Lower lobe of right lung (tissue), 2 donors: ENCODE results near the gene CTNND2. TPM values are rescaled to one million over a fixed set of nuclear protein-coding genes. Genes with fewer than 3 reads are reported as not detected.
A peak's percentile ranks its signal among the peaks of the same experiment; 100 is the strongest.
"Not testable (repeated sequence)": the region's sequence is repeated elsewhere in the genome, so short reads cannot be mapped to it uniquely, and the experiment has no call there.

Experiments used
- ATAC-seq, 2 donors: fragments of 200-7000 bp; cut with Tn5 transposase; one replicate each; pipeline ENCODE4 v1.9.1; 2020 to 2022; ENCODE audit warnings: mild to moderate bottlenecking in 2 of 2, moderate library complexity in 2 of 2
- DNase-seq: peaks from one replicate; pipeline ENCODE4 v3.0.0-alpha.2; 2020
- H3K27ac ChIP-seq: fragments of 200-600 bp; one replicate; pipeline ENCODE4 v1.8.0; 2022
- H3K27me3 ChIP-seq: fragments of 200-600 bp; one replicate; pipeline ENCODE4 v1.8.0; 2022; ENCODE audit warnings: low read depth
- H3K36me3 ChIP-seq: fragments of 200-600 bp; one replicate; pipeline ENCODE4 v1.8.0; 2022; ENCODE audit warnings: mild to moderate bottlenecking
- H3K4me1 ChIP-seq: fragments of 200-600 bp; one replicate; pipeline ENCODE4 v1.8.0; 2022
- H3K4me3 ChIP-seq: fragments of 200-600 bp; one replicate; pipeline ENCODE4 v1.8.0; 2022; ENCODE audit warnings: mild to moderate bottlenecking
- H3K9me3 ChIP-seq: fragments of 200-600 bp; one replicate; pipeline ENCODE4 v1.8.0; 2022
- intact Hi-C: fragments of 100-400 bp; cut with DNase I; formaldehyde crosslinking; loops from one replicate; pipeline ENCODE4 v1.11.0; 2022
- total RNA-seq: library from RNA; stranded (reverse); fragmentation: NEBNext Ultra II Directional; extraction: Animal tissue kit (Norgen Biotek cat#: 25700); gene quantifications from one replicate; pipeline ENCODE4 v1.2.1, GENCODE V29; 2021
- TF ChIP-seq, protein P1 (sequence below): fragments of 200-600 bp; IDR thresholded peaks from one replicate; pipeline ENCODE4 v1.8.0; 2022; ENCODE audit warnings: antibody characterized with exemption, mild to moderate bottlenecking
- donor health status: DM: no; HTN: yes; CAD: no; lungs with severe emphysema.

The CTNND2 gene
- total RNA-seq, 1 donor from 2014 or later = 6.0 TPM

- Histone ChIP-seq H3K36me3 (no peaks in the 10 kb centered on the region), H3K27me3 (no peaks in the 10 kb centered on the region), H3K27ac (no peak overlapping the region), H3K9me3 (no peaks in the 10 kb centered on the region), H3K4me1 (no peaks in the 10 kb centered on the region), H3K4me3 (no peak overlapping the region)
- intact Hi-C loops = no loop called here
- TF ChIP-seq, protein P1, sequence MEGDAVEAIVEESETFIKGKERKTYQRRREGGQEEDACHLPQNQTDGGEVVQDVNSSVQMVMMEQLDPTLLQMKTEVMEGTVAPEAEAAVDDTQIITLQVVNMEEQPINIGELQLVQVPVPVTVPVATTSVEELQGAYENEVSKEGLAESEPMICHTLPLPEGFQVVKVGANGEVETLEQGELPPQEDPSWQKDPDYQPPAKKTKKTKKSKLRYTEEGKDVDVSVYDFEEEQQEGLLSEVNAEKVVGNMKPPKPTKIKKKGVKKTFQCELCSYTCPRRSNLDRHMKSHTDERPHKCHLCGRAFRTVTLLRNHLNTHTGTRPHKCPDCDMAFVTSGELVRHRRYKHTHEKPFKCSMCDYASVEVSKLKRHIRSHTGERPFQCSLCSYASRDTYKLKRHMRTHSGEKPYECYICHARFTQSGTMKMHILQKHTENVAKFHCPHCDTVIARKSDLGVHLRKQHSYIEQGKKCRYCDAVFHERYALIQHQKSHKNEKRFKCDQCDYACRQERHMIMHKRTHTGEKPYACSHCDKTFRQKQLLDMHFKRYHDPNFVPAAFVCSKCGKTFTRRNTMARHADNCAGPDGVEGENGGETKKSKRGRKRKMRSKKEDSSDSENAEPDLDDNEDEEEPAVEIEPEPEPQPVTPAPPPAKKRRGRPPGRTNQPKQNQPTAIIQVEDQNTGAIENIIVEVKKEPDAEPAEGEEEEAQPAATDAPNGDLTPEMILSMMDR = no peak
- DNase-seq (no peak), ATAC-seq (peak; percentile 32 to 50)
Observed at GRCh38 chr5:11853140-11853539, 51.1 kb downstream of the CTNND2 start.

DNA sequence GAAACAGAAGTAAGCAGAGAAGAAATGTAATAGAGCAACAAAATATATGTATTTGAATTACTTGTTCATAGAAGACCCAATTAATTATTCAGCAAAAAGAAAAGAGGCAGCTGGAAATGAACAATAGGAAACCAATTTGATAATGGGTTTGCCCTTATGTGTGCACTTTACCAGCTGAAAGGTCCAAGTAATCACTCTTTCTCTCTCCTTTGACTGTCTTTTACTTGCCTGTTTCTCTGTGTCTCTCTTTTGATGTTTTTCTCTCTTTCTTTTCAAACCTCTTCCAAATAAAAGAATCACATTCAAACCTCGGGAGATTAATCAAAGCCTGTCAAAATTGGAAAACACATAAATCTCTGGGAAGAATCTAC lies 51.5 kb downstream of the CTNND2 start:
- H3K27ac ChIP-seq = no peak overlapping the region
- H3K27me3 ChIP-seq = no peaks in the 10 kb centered on the region
- DNase-seq (no peak), ATAC-seq (no peak)
- H3K4me1 ChIP-seq = no peaks in the 10 kb centered on the region
- TF ChIP-seq, protein P1 = no peak
- no peaks in the 10 kb centered on the region for H3K36me3 ChIP-seq
- H3K9me3 ChIP-seq = no peaks in the 10 kb centered on the region
- intact Hi-C loops = no loop called here
- H3K4me3 ChIP-seq = no peak overlapping the region

GRCh38 chr5:11851965-11852716 lies 52.1 kb downstream of the CTNND2 start:
- H3K4me1 ChIP-seq = no peaks in the 10 kb centered on the region
- DNase-seq = no peak
- H3K27ac ChIP-seq = no peak overlapping the region
- TF ChIP-seq, protein P1 = no peak
- intact Hi-C loops = no loop called here
- H3K4me3 ChIP-seq = no peak overlapping the region
- ATAC-seq = no peak
- H3K27me3 ChIP-seq = no peaks in the 10 kb centered on the region
- H3K9me3 ChIP-seq = no peaks in the 10 kb centered on the region
- H3K36me3 ChIP-seq = no peaks in the 10 kb centered on the region

DNA sequence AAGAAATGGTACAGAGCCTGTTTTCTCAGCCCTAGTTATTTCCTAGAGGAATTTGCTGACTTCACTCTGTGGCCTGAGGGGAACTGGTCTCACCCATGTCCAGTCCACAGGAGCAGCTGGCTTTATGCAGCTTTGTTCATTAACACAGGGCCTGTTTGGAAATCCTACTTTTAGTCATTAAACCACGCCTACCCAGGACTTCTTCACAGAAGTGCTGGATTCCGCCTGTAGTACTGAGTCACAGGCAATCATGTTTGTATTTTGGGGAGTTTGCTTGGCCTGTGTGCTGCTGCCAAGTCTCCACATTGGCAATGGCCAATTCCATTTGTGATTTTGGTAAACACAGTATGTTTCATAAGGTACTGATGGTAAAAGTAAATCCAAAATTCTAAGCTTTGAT lies 52.8 kb downstream of the CTNND2 start:
- intact Hi-C loops = no loop called here
- ATAC-seq = peak; percentile 58 to 83
- no peaks in the 10 kb centered on the region for H3K27me3 ChIP-seq
- DNase-seq = no peak
- H3K36me3 ChIP-seq = no peaks in the 10 kb centered on the region
- no peaks in the 10 kb centered on the region for H3K9me3 ChIP-seq
- TF ChIP-seq, protein P1 = no peak
- no peak overlapping the region for H3K4me3 ChIP-seq
- H3K4me1 ChIP-seq = no peaks in the 10 kb centered on the region
- no peak overlapping the region for H3K27ac ChIP-seq

DNA sequence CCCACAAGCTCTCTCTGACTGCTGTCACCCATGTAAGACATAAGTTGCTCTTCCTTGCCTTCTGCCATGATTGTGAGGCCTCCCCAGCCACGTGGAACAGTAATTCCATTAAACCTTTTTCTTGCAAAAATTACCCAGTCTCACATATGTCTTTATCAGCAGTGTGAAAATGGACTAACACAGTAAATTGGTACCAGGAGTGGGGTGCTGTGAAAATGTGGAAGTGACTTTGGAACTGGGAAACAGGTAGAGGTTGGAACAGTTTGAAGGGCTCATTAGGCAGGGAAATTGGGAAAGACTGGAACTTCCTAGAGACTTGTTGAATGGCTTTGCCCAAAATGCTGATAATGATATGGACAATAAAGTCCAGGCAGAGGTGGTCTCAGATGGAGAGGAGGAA lies 75.7 kb downstream of the CTNND2 start:
- H3K36me3 ChIP-seq, H3K4me3 ChIP-seq, H3K27ac ChIP-seq, DNase-seq, H3K27me3 ChIP-seq, H3K4me1 ChIP-seq, ATAC-seq, intact Hi-C loops: not testable (repeated sequence)
- H3K9me3 ChIP-seq = peaks cover 21% of the 10 kb centered on the region

GRCh38 chr5:11822598-11822997 lies 81.6 kb downstream of the CTNND2 start:
- no peak for ATAC-seq
- Histone ChIP-seq H3K4me1 (no peaks in the 10 kb centered on the region), H3K36me3 (no peaks in the 10 kb centered on the region), H3K27ac (no peak overlapping the region), H3K4me3 (no peak overlapping the region), H3K9me3 (peaks cover under 1% of the 10 kb centered on the region), H3K27me3 (no peaks in the 10 kb centered on the region)
- intact Hi-C loops = no loop called here
- no peak for DNase-seq
- TF ChIP-seq, protein P1 = no peak
